Activated CD4-positive, alpha-beta T cell treated with anti-CD3 and anti-CD28 coated beads, Interleukin-2, amount 10 ng/mL, durations not matched to agents 24 days and 14 days (primary cell): Measurements from ENCODE around the gene IGFL1. TPM values are rescaled to one million over a fixed set of nuclear protein-coding genes. Genes with fewer than 3 reads are reported as not detected.
"Not testable (repeated sequence)": the region's sequence is repeated elsewhere in the genome, so short reads cannot be mapped to it uniquely, and the experiment has no call there.

ENCODE experiments used
- DNase-seq: peaks from one replicate; pipeline ENCODE4 v3.0.0; 2022
- H3K27ac Mint-ChIP-seq: one replicate; pipeline ENCODE4 v1.8.0; 2022; ENCODE audit warnings: mild to moderate bottlenecking, mixed read lengths
- H3K27me3 Mint-ChIP-seq: one replicate; pipeline ENCODE4 v1.8.0; 2022; ENCODE audit warnings: mixed read lengths
- H3K36me3 Mint-ChIP-seq: one replicate; pipeline ENCODE4 v1.8.0; 2022; ENCODE audit warnings: low read depth, mild to moderate bottlenecking, mixed read lengths
- H3K4me1 Mint-ChIP-seq: one replicate; pipeline ENCODE4 v1.8.0; 2021; ENCODE audit warnings: mixed read lengths
- H3K4me3 Mint-ChIP-seq: one replicate; pipeline ENCODE4 v1.8.0; 2022; ENCODE audit warnings: mild to moderate bottlenecking, moderate library complexity, mixed read lengths
- H3K9me3 Mint-ChIP-seq: one replicate; pipeline ENCODE4 v1.8.0; 2021; ENCODE audit warnings: mixed read lengths
- intact Hi-C: fragments of 100-400 bp; cut with micrococcal nuclease; formaldehyde crosslinking; loops from one replicate; pipeline ENCODE4 v1.15.1; 2023
- total RNA-seq: library from RNA; stranded (reverse); gene quantifications from 2 replicates; pipeline ENCODE4 v1.2.3, GENCODE V29; 2022

Gene IGFL1
- total RNA-seq, 1 donor from 2014 or later: not detected

DNA sequence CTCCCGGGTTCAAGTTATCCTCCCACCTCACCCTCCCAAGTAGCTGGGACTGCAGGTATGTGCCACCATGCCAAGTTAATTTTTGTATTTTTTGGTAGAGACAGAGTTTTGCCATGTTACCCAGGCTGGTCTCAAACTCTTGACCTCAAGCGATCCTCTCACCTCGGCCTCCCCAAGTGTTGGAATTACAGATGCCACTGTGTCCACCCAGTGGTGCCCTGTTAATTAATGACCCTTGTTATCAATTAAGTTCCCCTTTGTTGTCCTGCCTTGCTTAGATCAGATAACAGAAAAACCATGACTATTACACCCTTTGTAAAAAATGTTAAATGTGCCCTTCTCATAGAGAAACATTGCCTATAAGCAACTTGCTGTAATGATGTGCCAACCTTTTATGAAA is 34.4 kb upstream of the IGFL1 start:
- Mint-ChIP-seq H3K36me3 (no peaks in the 10 kb centered on the region), H3K9me3 (no peaks in the 10 kb centered on the region), H3K27ac (no peak overlapping the region), H3K4me3 (no peak overlapping the region), H3K4me1 (no peaks in the 10 kb centered on the region), H3K27me3 (peaks cover 36% of the 10 kb centered on the region)
- intact Hi-C loops: no loop called here
- DNase-seq: no peak

GRCh38 chr19:46195919-46196318 is 33.6 kb upstream of the IGFL1 start:
- DNase-seq, H3K4me3 Mint-ChIP-seq, H3K9me3 Mint-ChIP-seq, H3K36me3 Mint-ChIP-seq, H3K27ac Mint-ChIP-seq, intact Hi-C loops, H3K4me1 Mint-ChIP-seq: not testable (repeated sequence)
- H3K27me3 Mint-ChIP-seq: peaks cover 33% of the 10 kb centered on the region

GRCh38 chr19:46196410-46197124 is 33.0 kb upstream of the IGFL1 start:
- Mint-ChIP-seq H3K27me3 (peaks cover 32% of the 10 kb centered on the region), H3K4me3 (no peak overlapping the region), H3K27ac (no peak overlapping the region), H3K36me3 (no peaks in the 10 kb centered on the region), H3K4me1 (no peaks in the 10 kb centered on the region), H3K9me3 (no peaks in the 10 kb centered on the region)
- intact Hi-C loops: no loop called here
- DNase-seq: no peak

GRCh38 chr19:46197314-46198070 is 32.0 kb upstream of the IGFL1 start:
- intact Hi-C loops: no loop called here
- H3K9me3 Mint-ChIP-seq: no peaks in the 10 kb centered on the region
- H3K4me3 Mint-ChIP-seq: no peak overlapping the region
- peaks cover 38% of the 10 kb centered on the region for H3K27me3 Mint-ChIP-seq
- no peak overlapping the region for H3K27ac Mint-ChIP-seq
- DNase-seq: no peak
- no peaks in the 10 kb centered on the region for H3K36me3 Mint-ChIP-seq
- no peaks in the 10 kb centered on the region for H3K4me1 Mint-ChIP-seq

DNA sequence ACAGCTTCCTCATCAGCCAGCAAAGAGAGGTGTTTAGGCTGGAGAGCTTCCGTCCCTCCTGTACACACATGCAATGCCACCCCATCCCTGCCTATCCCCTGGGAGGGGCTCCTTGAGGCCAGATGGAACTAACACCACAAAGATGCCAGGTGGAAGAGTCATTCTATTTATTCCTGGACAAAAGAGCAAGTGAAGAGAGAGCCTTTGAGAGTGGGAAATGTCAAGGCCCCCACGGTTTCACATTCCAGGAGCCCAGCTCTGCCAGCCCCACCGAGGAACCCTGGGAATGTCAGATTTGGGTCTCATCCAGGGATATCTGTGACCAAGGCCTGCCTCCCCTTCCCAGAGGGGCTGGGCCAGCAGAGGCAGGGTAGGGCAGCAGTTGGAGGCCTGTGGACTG is 30.8 kb upstream of the IGFL1 start:
- no peak overlapping the region for H3K27ac Mint-ChIP-seq
- peaks cover 37% of the 10 kb centered on the region for H3K27me3 Mint-ChIP-seq
- DNase-seq: no peak
- H3K4me1 Mint-ChIP-seq: no peaks in the 10 kb centered on the region
- intact Hi-C loops: no loop called here
- H3K9me3 Mint-ChIP-seq: no peaks in the 10 kb centered on the region
- no peak overlapping the region for H3K4me3 Mint-ChIP-seq
- no peaks in the 10 kb centered on the region for H3K36me3 Mint-ChIP-seq

DNA sequence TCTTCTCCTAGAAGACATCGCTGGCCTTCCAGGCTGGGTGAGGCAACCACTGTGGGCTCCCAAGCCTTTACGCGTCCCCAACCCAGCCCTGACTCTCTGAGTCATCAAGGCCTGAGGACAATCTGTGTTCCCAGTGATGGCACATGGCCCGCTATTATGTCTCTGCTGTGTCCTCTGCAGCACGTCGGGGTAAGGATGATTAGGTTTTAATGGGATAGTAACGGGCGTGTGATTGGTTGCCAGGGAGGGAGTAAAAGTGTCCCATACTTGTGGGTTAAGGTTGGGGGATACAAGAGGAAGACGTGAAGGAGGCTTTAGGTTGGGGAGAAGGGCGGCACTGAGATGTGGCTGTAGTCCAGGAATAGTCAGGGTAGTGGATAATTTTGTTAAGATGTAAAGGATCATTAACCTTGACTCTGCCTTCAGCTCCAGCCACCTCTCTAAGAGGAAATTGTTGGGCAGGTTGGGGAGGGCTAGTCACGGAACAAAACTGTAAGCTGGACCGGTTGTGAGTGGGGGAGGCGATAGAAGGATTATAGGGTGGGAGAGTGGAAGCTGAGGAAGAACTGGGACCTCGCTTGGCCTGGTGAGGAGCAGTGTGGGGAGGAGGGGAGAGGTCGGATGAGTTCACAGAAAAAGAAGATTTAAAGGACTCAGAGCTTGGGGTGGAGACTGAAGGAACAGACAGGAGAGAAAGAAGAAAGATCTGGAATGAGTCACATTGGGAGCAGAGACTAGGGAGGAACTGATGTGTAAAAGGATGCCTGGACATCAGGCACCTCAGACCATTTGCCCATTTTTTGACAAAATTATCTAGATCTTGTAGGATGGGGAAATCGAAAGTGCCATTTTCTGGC is 27.9 kb upstream of the IGFL1 start:
- intact Hi-C loops: no loop called here
- no peak for DNase-seq
- Mint-ChIP-seq H3K4me1 (no peaks in the 10 kb centered on the region), H3K9me3 (no peaks in the 10 kb centered on the region), H3K4me3 (no peak overlapping the region), H3K27ac (no peak overlapping the region), H3K36me3 (no peaks in the 10 kb centered on the region), H3K27me3 (peaks cover 27% of the 10 kb centered on the region)

DNA sequence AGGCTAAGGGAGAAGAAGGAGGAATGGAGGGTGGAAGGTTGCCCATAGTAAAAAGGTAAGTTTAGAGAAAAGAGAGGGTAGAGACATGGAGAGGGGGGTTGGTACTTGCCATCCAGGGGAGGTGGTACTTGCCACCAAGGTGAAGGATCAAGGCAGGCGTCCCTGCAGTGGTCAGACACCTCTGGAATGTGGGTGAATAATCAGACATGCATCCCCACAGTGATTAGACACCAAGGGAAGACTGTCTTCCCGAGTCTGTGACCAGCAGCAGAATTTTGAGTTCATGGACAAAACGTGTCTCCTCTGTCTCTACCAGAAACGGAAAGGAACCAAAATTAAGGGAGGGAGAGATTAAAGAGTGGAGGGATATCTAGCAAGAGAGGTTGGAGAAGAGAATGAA is 27.1 kb upstream of the IGFL1 start:
- H3K4me3 Mint-ChIP-seq: no peak overlapping the region
- intact Hi-C loops: no loop called here
- no peak for DNase-seq
- no peaks in the 10 kb centered on the region for H3K36me3 Mint-ChIP-seq
- no peaks in the 10 kb centered on the region for H3K9me3 Mint-ChIP-seq
- peaks cover 20% of the 10 kb centered on the region for H3K27me3 Mint-ChIP-seq
- H3K4me1 Mint-ChIP-seq: no peaks in the 10 kb centered on the region
- no peak overlapping the region for H3K27ac Mint-ChIP-seq

GRCh38 chr19:46202872-46203860 is 26.4 kb upstream of the IGFL1 start:
- Mint-ChIP-seq H3K4me1 (no peaks in the 10 kb centered on the region), H3K27ac (no peak overlapping the region), H3K36me3 (no peaks in the 10 kb centered on the region), H3K27me3 (peaks cover 19% of the 10 kb centered on the region), H3K4me3 (no peak overlapping the region), H3K9me3 (no peaks in the 10 kb centered on the region)
- DNase-seq: no peak
- intact Hi-C loops: no loop called here

- H3K27me3 Mint-ChIP-seq: peaks cover 23% of the 10 kb centered on the region
- peaks cover 2% of the 10 kb centered on the region for H3K4me1 Mint-ChIP-seq
- intact Hi-C loops: no loop called here
- no peaks in the 10 kb centered on the region for H3K36me3 Mint-ChIP-seq
- H3K9me3 Mint-ChIP-seq: no peaks in the 10 kb centered on the region
- no peak overlapping the region for H3K4me3 Mint-ChIP-seq
- no peak overlapping the region for H3K27ac Mint-ChIP-seq
- no peak for DNase-seq
These were observed 25.5 kb upstream of the IGFL1 start for GRCh38 chr19:46204008-46204407.

GRCh38 chr19:46205183-46205984 is 24.2 kb upstream of the IGFL1 start:
- intact Hi-C loops: no loop called here
- Mint-ChIP-seq H3K4me1 (peaks cover 12% of the 10 kb centered on the region), H3K4me3 (no peak overlapping the region), H3K27me3 (peaks cover 28% of the 10 kb centered on the region), H3K36me3 (no peaks in the 10 kb centered on the region), H3K27ac (no peak overlapping the region), H3K9me3 (no peaks in the 10 kb centered on the region)
- no peak for DNase-seq

DNA sequence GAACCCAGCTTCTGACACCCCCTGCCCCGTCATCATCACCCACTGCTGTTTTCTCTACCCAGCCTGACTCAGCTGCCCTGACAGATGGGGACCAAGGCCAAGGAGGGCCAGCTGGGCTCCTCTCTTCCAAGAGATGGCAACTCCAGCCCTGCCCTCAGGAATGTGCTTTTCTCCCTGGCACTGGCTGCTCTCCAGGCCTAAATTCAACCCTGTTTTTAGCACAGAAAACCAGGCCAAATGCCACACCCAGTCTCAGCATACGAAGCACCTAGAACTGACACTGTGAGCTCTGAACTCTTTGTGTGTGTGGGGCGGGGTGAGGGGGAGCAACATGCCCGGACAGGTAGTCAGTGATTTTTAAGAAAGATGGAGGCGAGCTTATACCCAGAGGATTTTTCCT is 23.4 kb upstream of the IGFL1 start:
- no peaks in the 10 kb centered on the region for H3K9me3 Mint-ChIP-seq
- peaks cover 28% of the 10 kb centered on the region for H3K27me3 Mint-ChIP-seq
- intact Hi-C loops: no loop called here
- no peak overlapping the region for H3K27ac Mint-ChIP-seq
- H3K4me3 Mint-ChIP-seq: no peak overlapping the region
- no peak for DNase-seq
- H3K36me3 Mint-ChIP-seq: no peaks in the 10 kb centered on the region
- peaks cover 12% of the 10 kb centered on the region for H3K4me1 Mint-ChIP-seq

DNA sequence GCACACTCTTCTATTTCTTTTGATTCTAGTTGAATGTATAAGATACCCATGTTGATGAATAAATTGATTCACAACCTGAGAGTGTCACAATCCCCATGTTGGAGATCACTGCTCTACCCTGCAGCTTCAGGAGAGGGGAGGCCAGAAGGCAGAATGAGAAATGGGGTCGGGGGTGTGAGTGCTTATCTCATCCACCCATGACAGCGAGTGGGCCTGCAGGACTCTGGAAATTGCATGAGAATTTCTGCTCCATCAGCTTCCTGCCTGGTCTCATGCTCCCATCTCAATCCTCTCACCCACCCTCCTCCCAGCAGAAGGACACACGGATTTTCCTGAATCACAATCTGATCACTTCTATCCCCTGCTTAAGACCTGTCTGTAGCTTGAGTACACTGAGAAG is 22.9 kb upstream of the IGFL1 start:
- peaks cover 24% of the 10 kb centered on the region for H3K27me3 Mint-ChIP-seq
- no peak for DNase-seq
- intact Hi-C loops: no loop called here

More for the DNA sequence above, 22.9 kb upstream of the IGFL1 start:
- Mint-ChIP-seq H3K36me3 (no peaks in the 10 kb centered on the region), H3K4me3 (no peak overlapping the region), H3K9me3 (no peaks in the 10 kb centered on the region), H3K27ac (no peak overlapping the region), H3K4me1 (peaks cover 12% of the 10 kb centered on the region)
